Calu3 (cell line): ENCODE results near the gene KIF26B. TPM values are rescaled to one million over a fixed set of nuclear protein-coding genes. Genes with fewer than 3 reads are reported as not detected.

Experiments used
- BruUV-seq: library from RNA; stranded (reverse); fragments of 400-500 nt; replicated peaks from 2 replicates; lab custom pipeline; 2021; lab: Mats Ljungman, UMichigan
- CTCF ChIA-PET: fragments of 300-600 bp; sonication (Branson Sonifier 250); formaldehyde crosslinking; loops from one replicate; lab custom pipeline; 2022; ENCODE audit warnings: antibody characterized with exemption; lab: Charles Lee
- DNase-seq: peaks from one replicate; pipeline ENCODE4 v3.0.0; 2022
- H3K27ac Mint-ChIP-seq: one replicate; pipeline ENCODE4 v1.8.0; 2022; ENCODE audit warnings: mixed read lengths; ENCODE audit not compliant: unreplicated experiment
- H3K27me3 Mint-ChIP-seq: one replicate; pipeline ENCODE4 v1.8.0; 2022; ENCODE audit warnings: mixed read lengths; ENCODE audit not compliant: unreplicated experiment
- H3K36me3 Mint-ChIP-seq: one replicate; pipeline ENCODE4 v1.8.0; 2022; ENCODE audit warnings: mild to moderate bottlenecking, moderate library complexity, mixed read lengths; ENCODE audit not compliant: insufficient read depth, unreplicated experiment
- H3K4me1 Mint-ChIP-seq: one replicate; pipeline ENCODE4 v1.8.0; 2022; ENCODE audit warnings: mild to moderate bottlenecking, low read depth, mixed read lengths; ENCODE audit not compliant: unreplicated experiment
- H3K4me3 Mint-ChIP-seq: one replicate; pipeline ENCODE4 v1.8.0; 2022; ENCODE audit warnings: mild to moderate bottlenecking, low read depth, moderate library complexity, mixed read lengths; ENCODE audit not compliant: unreplicated experiment
- H3K9me3 Mint-ChIP-seq: one replicate; pipeline ENCODE4 v1.8.0; 2022; ENCODE audit warnings: low read depth, mixed read lengths; ENCODE audit not compliant: unreplicated experiment
- intact Hi-C: fragments of 100-400 bp; cut with micrococcal nuclease; formaldehyde crosslinking; loops from one replicate; pipeline ENCODE4 v1.10.0; 2022; ENCODE audit not compliant: unreplicated experiment
- total RNA-seq: library from RNA; stranded (reverse); gene quantifications from 2 replicates; pipeline ENCODE4 v1.2.3, GENCODE V29; 2022
- TF ChIP-seq, protein P1 (sequence below): fragments of 200-600 bp; IDR thresholded peaks from one replicate; pipeline ENCODE4 v1.8.0; 2022; ENCODE audit warnings: antibody characterized with exemption; ENCODE audit not compliant: unreplicated experiment

KIF26B gene
- total RNA-seq, 1 experiment from 2014 or later = 1.1 TPM

DNA sequence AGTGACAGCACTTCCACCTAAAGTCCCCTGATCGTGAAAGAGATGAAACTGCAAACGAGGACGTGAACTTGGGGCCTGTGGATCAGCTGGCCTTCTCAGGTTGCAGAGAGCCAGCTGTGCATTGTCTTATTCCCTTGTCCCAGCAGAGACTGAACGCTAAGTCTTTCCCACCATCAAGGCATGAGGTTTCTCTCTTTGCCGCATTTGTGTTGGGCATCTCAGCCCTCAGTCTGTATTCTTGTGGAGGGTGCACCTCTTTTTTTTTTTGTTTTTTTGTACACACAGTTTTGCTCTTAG, 71.4 kb downstream of the KIF26B start:
- intact Hi-C loops = no loop called here
- no peak overlapping the region for H3K27ac Mint-ChIP-seq
- no peak overlapping the region for H3K4me3 Mint-ChIP-seq
- H3K9me3 Mint-ChIP-seq = no peaks in the 10 kb centered on the region
- no TSS peak for BruUV-seq
- CTCF ChIA-PET = interaction anchor here (0.5 kb wide), 1 partner anchor 23 kb away, joined by 4 read pairs; no protein-coding TSS in a partner anchor
- no peaks in the 10 kb centered on the region for H3K4me1 Mint-ChIP-seq
- no peak for DNase-seq
- TF ChIP-seq, protein P1, sequence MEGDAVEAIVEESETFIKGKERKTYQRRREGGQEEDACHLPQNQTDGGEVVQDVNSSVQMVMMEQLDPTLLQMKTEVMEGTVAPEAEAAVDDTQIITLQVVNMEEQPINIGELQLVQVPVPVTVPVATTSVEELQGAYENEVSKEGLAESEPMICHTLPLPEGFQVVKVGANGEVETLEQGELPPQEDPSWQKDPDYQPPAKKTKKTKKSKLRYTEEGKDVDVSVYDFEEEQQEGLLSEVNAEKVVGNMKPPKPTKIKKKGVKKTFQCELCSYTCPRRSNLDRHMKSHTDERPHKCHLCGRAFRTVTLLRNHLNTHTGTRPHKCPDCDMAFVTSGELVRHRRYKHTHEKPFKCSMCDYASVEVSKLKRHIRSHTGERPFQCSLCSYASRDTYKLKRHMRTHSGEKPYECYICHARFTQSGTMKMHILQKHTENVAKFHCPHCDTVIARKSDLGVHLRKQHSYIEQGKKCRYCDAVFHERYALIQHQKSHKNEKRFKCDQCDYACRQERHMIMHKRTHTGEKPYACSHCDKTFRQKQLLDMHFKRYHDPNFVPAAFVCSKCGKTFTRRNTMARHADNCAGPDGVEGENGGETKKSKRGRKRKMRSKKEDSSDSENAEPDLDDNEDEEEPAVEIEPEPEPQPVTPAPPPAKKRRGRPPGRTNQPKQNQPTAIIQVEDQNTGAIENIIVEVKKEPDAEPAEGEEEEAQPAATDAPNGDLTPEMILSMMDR = no peak
- H3K27me3 Mint-ChIP-seq = no peaks in the 10 kb centered on the region
- H3K36me3 Mint-ChIP-seq = no peaks in the 10 kb centered on the region

DNA sequence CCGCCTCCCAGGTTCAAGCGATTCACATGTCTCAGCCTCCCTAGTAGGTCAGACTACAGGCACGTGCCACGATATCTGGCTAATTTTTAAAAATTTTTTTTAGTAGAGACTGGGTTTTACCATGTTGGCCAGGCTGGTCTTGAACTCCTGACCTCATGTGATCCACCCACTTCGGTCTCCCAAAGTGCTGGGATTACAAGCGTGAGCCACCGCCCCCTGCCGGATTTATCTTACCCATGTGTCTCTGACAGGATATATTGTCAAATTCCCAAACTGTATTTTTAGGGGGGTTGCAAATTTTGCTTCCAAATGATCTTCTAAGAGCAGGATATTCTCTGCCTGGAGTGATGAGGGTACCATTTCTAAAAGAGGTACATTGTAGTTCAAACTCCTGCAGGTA, 74.3 kb downstream of the KIF26B start:
- Mint-ChIP-seq H3K36me3 (no peaks in the 10 kb centered on the region), H3K27me3 (no peaks in the 10 kb centered on the region), H3K9me3 (no peaks in the 10 kb centered on the region), H3K4me1 (no peaks in the 10 kb centered on the region), H3K27ac (no peak overlapping the region), H3K4me3 (no peak overlapping the region)
- no peak for DNase-seq
- CTCF ChIA-PET = interaction anchor here (0.5 kb wide), 1 partner anchor 72 kb away, joined by 3 read pairs; no protein-coding TSS in a partner anchor
- no TSS peak for BruUV-seq
- TF ChIP-seq, protein P1 = no peak
- intact Hi-C loops = no loop called here

DNA sequence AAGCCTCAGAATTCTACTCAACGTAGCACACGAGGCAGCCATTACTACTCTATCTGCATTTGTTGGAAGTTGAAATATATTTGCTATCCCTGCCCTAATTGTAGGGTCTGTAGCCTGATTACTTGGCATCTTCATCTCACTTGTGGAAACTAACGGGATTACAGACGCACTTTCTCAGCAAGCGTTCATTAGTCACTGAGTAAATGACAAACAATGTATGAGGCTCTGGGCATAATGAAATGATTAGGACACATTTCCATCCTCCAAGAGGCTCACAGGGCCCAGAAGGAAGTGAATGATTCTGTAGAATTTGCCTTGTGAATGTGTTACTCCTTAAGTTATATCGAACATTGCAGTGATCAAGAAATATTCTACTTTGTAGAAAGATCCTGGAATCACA, 78.1 kb downstream of the KIF26B start:
- no peaks in the 10 kb centered on the region for H3K36me3 Mint-ChIP-seq
- H3K27ac Mint-ChIP-seq = no peak overlapping the region
- TF ChIP-seq, protein P1 = no peak
- H3K4me1 Mint-ChIP-seq = no peaks in the 10 kb centered on the region
- DNase-seq = no peak
- H3K9me3 Mint-ChIP-seq = no peaks in the 10 kb centered on the region
- CTCF ChIA-PET = no interaction called here
- intact Hi-C loops = no loop called here
- BruUV-seq = no TSS peak
- H3K27me3 Mint-ChIP-seq = no peaks in the 10 kb centered on the region
- no peak overlapping the region for H3K4me3 Mint-ChIP-seq

DNA sequence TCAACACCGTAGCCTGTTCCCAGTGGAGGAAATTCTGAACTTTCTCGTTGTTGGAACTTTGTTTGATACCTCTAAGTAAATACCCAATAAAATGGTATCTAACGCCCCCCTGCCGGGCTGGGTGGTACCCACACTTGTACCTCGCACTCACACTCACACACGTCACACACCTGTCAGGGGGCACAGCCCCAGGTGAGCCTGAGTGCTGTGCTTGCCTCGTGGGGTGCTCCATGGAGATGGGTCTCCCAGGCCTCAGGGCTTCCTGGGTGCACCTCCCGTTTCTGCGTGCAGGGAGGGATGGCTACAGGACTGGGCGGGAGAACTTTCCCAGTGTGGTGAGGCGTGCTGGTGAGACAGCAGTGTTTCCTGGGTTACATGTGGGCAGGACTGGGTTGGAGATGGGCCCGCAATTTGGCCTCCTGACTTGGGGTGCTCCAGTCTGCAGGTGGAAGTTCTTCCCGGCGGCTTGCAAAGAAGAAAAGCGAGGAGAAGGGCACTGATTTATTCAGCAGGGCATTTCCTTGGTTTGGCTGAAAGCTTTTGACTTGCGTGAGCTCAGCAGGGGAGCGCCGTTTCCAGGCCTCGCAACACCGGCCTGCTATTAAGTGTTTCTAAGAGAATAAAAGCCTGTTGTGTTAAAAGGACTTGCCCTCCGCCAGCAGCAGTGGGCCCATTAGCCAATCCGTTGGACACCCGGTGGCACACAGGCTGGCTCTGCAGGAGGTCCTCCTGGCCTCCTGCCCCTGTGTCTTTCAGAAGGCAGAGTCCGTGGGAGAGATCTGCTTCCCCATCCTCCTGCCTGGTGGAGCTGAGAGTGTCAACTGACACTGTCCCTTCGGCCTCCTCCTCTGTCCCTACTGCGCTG, 79.7 kb downstream of the KIF26B start:
- Mint-ChIP-seq H3K27ac (no peak overlapping the region), H3K27me3 (no peaks in the 10 kb centered on the region), H3K9me3 (no peaks in the 10 kb centered on the region), H3K4me3 (no peak overlapping the region), H3K4me1 (no peaks in the 10 kb centered on the region), H3K36me3 (no peaks in the 10 kb centered on the region)
- CTCF ChIA-PET = no interaction called here
- intact Hi-C loops = no loop called here
- no TSS peak for BruUV-seq
- TF ChIP-seq, protein P1 = no peak
- no peak for DNase-seq
